GM13976 (cell line): ENCODE results near the gene SELENOM.

Experiments
- DNase-seq: peaks from one replicate; pipeline ENCODE4 v3.0.0; 2012; ENCODE audit warnings: low spot score
- in situ Hi-C: fragments of 300-500 bp; cut with MboI; formaldehyde crosslinking; loops from one replicate; pipeline ENCODE4 v1.12.0; 2022; ENCODE audit warnings: low sequenced_read_pairs, mixed read lengths, inconsistent platforms; ENCODE audit not compliant: unreplicated experiment
- TF ChIP-seq, protein P1 (sequence below): IDR thresholded peaks from 2 replicates; pipeline ENCODE4 v1.5.1; 2012; ENCODE audit warnings: borderline replicate concordance, mild to moderate bottlenecking; ENCODE audit not compliant: insufficient read depth; ENCODE audit errors: extremely low read depth, missing control alignments, control extremely low read depth

SELENOM gene

DNA sequence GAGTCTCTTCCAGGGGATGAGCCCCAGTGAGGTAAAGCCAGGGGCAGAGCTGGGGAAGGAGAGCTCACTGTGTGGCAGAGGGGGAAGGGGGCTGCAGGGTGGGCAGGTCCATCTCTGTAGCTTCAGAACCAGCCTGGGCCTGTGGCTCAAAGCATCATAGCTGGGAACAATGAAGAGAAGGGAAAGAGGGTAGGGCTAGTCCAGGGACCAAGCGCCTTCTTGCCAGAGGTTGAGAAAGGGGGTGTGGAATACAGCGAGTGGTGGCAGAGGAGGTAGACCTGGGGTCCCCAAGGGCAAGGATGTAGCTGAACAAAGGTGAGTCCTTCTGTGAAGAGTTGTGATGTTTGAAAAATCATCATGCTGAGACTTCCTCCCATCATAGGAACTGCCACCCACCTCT lies 34.2 kb upstream of the SELENOM start:
- TF ChIP-seq, protein P1, sequence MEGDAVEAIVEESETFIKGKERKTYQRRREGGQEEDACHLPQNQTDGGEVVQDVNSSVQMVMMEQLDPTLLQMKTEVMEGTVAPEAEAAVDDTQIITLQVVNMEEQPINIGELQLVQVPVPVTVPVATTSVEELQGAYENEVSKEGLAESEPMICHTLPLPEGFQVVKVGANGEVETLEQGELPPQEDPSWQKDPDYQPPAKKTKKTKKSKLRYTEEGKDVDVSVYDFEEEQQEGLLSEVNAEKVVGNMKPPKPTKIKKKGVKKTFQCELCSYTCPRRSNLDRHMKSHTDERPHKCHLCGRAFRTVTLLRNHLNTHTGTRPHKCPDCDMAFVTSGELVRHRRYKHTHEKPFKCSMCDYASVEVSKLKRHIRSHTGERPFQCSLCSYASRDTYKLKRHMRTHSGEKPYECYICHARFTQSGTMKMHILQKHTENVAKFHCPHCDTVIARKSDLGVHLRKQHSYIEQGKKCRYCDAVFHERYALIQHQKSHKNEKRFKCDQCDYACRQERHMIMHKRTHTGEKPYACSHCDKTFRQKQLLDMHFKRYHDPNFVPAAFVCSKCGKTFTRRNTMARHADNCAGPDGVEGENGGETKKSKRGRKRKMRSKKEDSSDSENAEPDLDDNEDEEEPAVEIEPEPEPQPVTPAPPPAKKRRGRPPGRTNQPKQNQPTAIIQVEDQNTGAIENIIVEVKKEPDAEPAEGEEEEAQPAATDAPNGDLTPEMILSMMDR = no peak
- no peak for DNase-seq
- in situ Hi-C loops = no loop called here

- peak; percentile 27 for DNase-seq
- in situ Hi-C loops = no loop called here
- TF ChIP-seq, protein P1 = no peak
These were observed 33.4 kb upstream of the SELENOM start for GRCh38 chr22:31140746-31141145.

DNA sequence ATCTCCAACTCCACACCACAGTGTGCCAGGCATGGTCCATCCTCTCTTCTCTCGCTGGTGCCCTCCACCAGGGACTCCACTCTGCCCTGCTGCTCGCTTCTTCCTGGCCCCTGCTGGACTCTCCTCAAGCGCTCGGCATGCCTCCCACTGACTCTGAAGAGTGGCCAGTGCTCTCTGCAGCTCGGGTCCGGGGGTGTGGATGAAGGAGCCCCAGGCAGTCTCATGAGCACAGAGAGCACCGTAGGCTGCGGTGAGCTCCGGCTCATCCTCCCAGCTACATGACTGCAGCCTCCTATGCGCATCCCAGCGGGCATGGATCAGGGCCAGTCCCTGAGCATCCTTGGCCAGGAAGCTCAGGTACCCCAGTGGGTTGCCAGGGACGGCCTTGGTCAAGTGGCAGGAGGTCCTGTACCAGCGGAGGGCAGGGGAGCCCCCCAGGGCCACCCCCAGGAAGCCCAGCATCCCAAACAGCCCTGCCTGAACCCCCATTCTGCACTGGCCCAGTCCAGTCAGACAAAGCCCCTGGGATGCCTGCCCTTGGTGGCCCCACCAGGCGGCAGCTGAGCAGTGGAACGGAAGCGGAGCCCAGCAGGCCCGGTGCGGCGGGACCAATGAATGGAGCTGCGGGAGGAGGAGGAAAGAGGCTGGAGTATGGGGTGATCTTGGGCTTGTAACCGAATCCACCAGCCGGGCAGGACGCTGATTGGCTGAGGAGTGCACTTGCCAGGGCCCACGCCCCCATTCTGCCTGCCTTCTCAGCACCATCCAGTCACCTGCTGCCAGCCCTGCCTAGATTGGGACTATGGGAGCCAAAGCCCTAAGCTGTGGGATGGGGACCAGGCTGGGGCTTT lies 32.7 kb upstream of the SELENOM start, which contains the start of gene PLA2G3:
Gene PLA2G3, minus strand, starts transcription at position 643 of the 851 bp plus-strand sequence. Its CDS starts 154 bp downstream, at position 489.
- DNase-seq = peak; percentile 26
- TF ChIP-seq, protein P1 = no peak
- in situ Hi-C loops = no loop called here

DNA sequence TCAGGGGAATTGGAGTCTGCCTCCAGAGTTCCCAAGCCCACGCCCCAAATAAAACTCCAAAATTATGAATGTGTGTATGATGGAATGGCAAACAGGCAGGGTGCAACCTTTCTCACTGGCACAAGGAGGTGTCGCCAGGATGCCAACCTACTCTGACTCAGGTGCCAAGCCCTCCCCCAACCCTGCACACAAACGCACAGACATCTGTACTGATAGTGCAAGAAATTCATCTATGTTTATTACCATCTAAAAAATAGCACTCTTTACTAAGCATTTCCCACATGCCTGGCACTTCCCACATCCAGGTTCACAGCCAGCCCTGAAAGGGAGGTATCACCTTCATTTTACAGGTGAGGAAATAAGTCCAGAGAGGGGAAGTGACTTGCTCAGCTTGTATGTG lies 31.7 kb upstream of the SELENOM start:
- in situ Hi-C loops = no loop called here
- TF ChIP-seq, protein P1 = no peak

GRCh38 chr22:31138126-31138525 lies 30.8 kb upstream of the SELENOM start:
- in situ Hi-C loops = no loop called here
- peak; percentile 23 for DNase-seq
- TF ChIP-seq, protein P1 = no peak

More for the DNA sequence above, 31.7 kb upstream of the SELENOM start:
- DNase-seq = no peak

DNA sequence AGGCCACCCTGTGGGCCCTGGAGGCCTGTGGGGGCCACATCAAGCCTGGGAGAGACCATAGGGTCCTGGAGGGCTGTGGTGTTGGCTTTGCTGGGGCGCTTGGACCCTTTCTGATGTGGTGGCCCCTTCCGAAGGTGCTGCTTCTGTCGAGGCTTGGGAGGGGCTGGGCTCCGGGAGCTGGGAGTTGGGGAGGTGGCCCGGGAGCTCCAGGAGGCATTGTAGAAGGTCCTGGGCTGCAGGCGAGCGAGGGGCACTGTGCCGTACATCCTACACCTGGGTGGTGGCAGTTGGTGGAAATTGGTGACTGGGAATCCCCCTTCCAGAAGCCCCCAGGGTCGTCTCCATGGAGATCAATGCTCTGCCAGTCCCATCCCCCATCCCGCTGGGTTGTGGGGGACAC lies 30.4 kb upstream of the SELENOM start:
- DNase-seq = peak; percentile 21
- TF ChIP-seq, protein P1 = no peak
- in situ Hi-C loops = no loop called here
